ENCODE data around the gene OR5H2.

The OR5H2 gene

GRCh38 chr3:98322101-98322500 lies 39.8 kb downstream of the OR5H2 start:
- Histone ChIP-seq H3K9ac (ENCODE audit: low read depth, low read length) (no peak overlapping the region), H3K4me1 (ENCODE audit: insufficient read depth, low read length) (peaks cover 16% of the 10 kb centered on the region; the same call in 1 of the 2 replicates), H3K36me3 (ENCODE audit: insufficient read depth, low read length) (no peaks in the 10 kb centered on the region), H3K9me3 (ENCODE audit: control insufficient read depth, insufficient read depth, low read length) (no peaks in the 10 kb centered on the region)

- H3K4me1 ChIP-seq (ENCODE audit: insufficient read depth, low read length): peaks cover 21% of the 10 kb centered on the region
- no peaks in the 10 kb centered on the region for H3K9me3 ChIP-seq (ENCODE audit: control insufficient read depth, insufficient read depth, low read length)
- no peaks in the 10 kb centered on the region for H3K36me3 ChIP-seq (ENCODE audit: insufficient read depth, low read length)
- H3K9ac ChIP-seq (ENCODE audit: low read depth, low read length): no peak overlapping the region
These were observed 40.4 kb downstream of the OR5H2 start for GRCh38 chr3:98322686-98323085.

GRCh38 chr3:98323425-98323824 lies 41.1 kb downstream of the OR5H2 start:
- H3K9me3 ChIP-seq (ENCODE audit: control insufficient read depth, insufficient read depth, low read length): no peaks in the 10 kb centered on the region
- no peaks in the 10 kb centered on the region for H3K36me3 ChIP-seq (ENCODE audit: insufficient read depth, low read length)
- H3K4me1 ChIP-seq (ENCODE audit: insufficient read depth, low read length): peaks cover 26% of the 10 kb centered on the region
- H3K9ac ChIP-seq (ENCODE audit: low read depth, low read length): no peak overlapping the region

- H3K9ac ChIP-seq (ENCODE audit: low read depth, low read length): peak overlapping the region; percentile 35
- no peaks in the 10 kb centered on the region for H3K36me3 ChIP-seq (ENCODE audit: insufficient read depth, low read length)
- H3K9me3 ChIP-seq (ENCODE audit: control insufficient read depth, insufficient read depth, low read length): no peaks in the 10 kb centered on the region
- H3K4me1 ChIP-seq (ENCODE audit: insufficient read depth, low read length): peaks cover 36% of the 10 kb centered on the region
These were observed 42.8 kb downstream of the OR5H2 start for GRCh38 chr3:98325055-98325454.

GRCh38 chr3:98326105-98326893 lies 44.0 kb downstream of the OR5H2 start:
- H3K36me3 ChIP-seq (ENCODE audit: insufficient read depth, low read length): no peaks in the 10 kb centered on the region
- H3K9me3 ChIP-seq (ENCODE audit: control insufficient read depth, insufficient read depth, low read length): no peaks in the 10 kb centered on the region
- peak overlapping the region; percentile 13; the same call in 1 of the 2 replicates for H3K9ac ChIP-seq (ENCODE audit: low read depth, low read length)
- H3K4me1 ChIP-seq (ENCODE audit: insufficient read depth, low read length): peaks cover 36% of the 10 kb centered on the region

GRCh38 chr3:98326945-98327344 lies 44.6 kb downstream of the OR5H2 start:
- Histone ChIP-seq H3K9me3 (ENCODE audit: control insufficient read depth, insufficient read depth, low read length) (no peaks in the 10 kb centered on the region), H3K9ac (ENCODE audit: low read depth, low read length) (0 out of 2 replicates have a peak overlapping the region, but pooled peaks have one; percentile 7), H3K36me3 (ENCODE audit: insufficient read depth, low read length) (no peaks in the 10 kb centered on the region), H3K4me1 (ENCODE audit: insufficient read depth, low read length) (peaks cover 36% of the 10 kb centered on the region)

GRCh38 chr3:98328933-98329332 lies 46.6 kb downstream of the OR5H2 start:
- Histone ChIP-seq H3K36me3 (ENCODE audit: insufficient read depth, low read length) (no peaks in the 10 kb centered on the region), H3K9ac (ENCODE audit: low read depth, low read length) (no peak overlapping the region; the same call in 1 of the 2 replicates), H3K9me3 (ENCODE audit: control insufficient read depth, insufficient read depth, low read length) (no peaks in the 10 kb centered on the region)

GRCh38 chr3:98329392-98330124 lies 47.3 kb downstream of the OR5H2 start:
- H3K9ac ChIP-seq (ENCODE audit: low read depth, low read length): no peak overlapping the region; the same call in 1 of the 2 replicates

More at GRCh38 chr3:98328933-98329332, 46.6 kb downstream of the OR5H2 start:
- peaks cover 36% of the 10 kb centered on the region for H3K4me1 ChIP-seq (ENCODE audit: insufficient read depth, low read length)

GRCh38 chr3:98331329-98331728 lies 49.0 kb downstream of the OR5H2 start:
- Histone ChIP-seq H3K9me3 (ENCODE audit: control insufficient read depth, insufficient read depth, low read length) (no peaks in the 10 kb centered on the region), H3K9ac (ENCODE audit: low read depth, low read length) (no peak overlapping the region), H3K36me3 (ENCODE audit: insufficient read depth, low read length) (no peaks in the 10 kb centered on the region), H3K4me1 (ENCODE audit: insufficient read depth, low read length) (peaks cover 26% of the 10 kb centered on the region)

More at GRCh38 chr3:98329392-98330124, 47.3 kb downstream of the OR5H2 start:
- Histone ChIP-seq H3K4me1 (ENCODE audit: insufficient read depth, low read length) (peaks cover 36% of the 10 kb centered on the region), H3K36me3 (ENCODE audit: insufficient read depth, low read length) (no peaks in the 10 kb centered on the region), H3K9me3 (ENCODE audit: control insufficient read depth, insufficient read depth, low read length) (no peaks in the 10 kb centered on the region)

Data from ES-I3 (cell line).